ENCODE results near the gene SYCP2.

SYCP2 gene

DNA sequence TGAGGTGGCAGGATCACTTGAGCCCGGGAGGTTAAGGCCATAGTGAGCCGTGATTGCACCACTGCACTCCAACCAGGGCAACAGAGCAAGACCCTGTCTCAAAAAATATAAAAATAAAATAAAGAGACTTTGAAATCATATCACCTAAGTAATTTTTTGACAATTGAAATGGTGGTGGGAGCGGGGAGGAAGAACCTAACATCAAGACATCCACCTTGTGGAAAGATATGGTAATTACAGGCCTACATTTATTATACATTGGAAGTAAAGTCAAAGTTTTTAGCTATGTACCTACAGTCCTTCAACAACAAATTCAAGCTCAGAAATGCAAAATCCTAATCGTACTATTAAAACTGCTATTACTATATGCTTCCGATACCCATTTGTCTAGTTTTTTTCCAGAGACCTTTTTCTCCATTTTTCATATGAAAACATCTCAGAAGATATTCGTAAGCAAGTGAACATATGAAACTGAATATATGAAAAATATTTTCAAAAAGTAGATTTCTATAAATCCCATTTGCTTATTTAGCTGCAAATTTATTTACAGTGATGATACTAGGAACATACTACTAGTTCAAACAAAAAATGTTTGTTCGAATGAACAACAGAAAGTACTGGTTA lies 83.3 kb downstream of the SYCP2 start:
- TF ChIP-seq, protein P1, sequence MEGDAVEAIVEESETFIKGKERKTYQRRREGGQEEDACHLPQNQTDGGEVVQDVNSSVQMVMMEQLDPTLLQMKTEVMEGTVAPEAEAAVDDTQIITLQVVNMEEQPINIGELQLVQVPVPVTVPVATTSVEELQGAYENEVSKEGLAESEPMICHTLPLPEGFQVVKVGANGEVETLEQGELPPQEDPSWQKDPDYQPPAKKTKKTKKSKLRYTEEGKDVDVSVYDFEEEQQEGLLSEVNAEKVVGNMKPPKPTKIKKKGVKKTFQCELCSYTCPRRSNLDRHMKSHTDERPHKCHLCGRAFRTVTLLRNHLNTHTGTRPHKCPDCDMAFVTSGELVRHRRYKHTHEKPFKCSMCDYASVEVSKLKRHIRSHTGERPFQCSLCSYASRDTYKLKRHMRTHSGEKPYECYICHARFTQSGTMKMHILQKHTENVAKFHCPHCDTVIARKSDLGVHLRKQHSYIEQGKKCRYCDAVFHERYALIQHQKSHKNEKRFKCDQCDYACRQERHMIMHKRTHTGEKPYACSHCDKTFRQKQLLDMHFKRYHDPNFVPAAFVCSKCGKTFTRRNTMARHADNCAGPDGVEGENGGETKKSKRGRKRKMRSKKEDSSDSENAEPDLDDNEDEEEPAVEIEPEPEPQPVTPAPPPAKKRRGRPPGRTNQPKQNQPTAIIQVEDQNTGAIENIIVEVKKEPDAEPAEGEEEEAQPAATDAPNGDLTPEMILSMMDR (conservative IDR thresholded peaks at IDR 0.05; ENCODE audit: control insufficient read depth, insufficient read depth, low read depth, low read length): peak; percentile 57
- DNase-seq (ENCODE audit: low read depth): peak; percentile 52

GRCh38 chr20:59848182-59848581 lies 85.3 kb downstream of the SYCP2 start:
- TF ChIP-seq, protein P1 (conservative IDR thresholded peaks at IDR 0.05; ENCODE audit: control insufficient read depth, insufficient read depth, low read depth, low read length): no peak
- no peak for DNase-seq (ENCODE audit: low read depth)
- no peak overlapping the region for H3K4me3 ChIP-seq (ENCODE audit: control insufficient read depth, low read depth, low read length)

More for the DNA sequence above, 83.3 kb downstream of the SYCP2 start:
- no peak overlapping the region for H3K4me3 ChIP-seq (ENCODE audit: control insufficient read depth, low read depth, low read length)

GRCh38 chr20:59845472-59845871 lies 88.0 kb downstream of the SYCP2 start:
- DNase-seq (ENCODE audit: low read depth): no peak
- TF ChIP-seq, protein P1 (conservative IDR thresholded peaks at IDR 0.05; ENCODE audit: control insufficient read depth, insufficient read depth, low read depth, low read length): no peak
- no peak overlapping the region for H3K4me3 ChIP-seq (ENCODE audit: control insufficient read depth, low read depth, low read length)

- no peak for DNase-seq (ENCODE audit: low read depth)
- H3K4me3 ChIP-seq (ENCODE audit: control insufficient read depth, low read depth, low read length): no peak overlapping the region
- TF ChIP-seq, protein P1 (conservative IDR thresholded peaks at IDR 0.05; ENCODE audit: control insufficient read depth, insufficient read depth, low read depth, low read length): no peak
Measured at GRCh38 chr20:59839400-59839799, 94.0 kb downstream of the SYCP2 start.

DNA sequence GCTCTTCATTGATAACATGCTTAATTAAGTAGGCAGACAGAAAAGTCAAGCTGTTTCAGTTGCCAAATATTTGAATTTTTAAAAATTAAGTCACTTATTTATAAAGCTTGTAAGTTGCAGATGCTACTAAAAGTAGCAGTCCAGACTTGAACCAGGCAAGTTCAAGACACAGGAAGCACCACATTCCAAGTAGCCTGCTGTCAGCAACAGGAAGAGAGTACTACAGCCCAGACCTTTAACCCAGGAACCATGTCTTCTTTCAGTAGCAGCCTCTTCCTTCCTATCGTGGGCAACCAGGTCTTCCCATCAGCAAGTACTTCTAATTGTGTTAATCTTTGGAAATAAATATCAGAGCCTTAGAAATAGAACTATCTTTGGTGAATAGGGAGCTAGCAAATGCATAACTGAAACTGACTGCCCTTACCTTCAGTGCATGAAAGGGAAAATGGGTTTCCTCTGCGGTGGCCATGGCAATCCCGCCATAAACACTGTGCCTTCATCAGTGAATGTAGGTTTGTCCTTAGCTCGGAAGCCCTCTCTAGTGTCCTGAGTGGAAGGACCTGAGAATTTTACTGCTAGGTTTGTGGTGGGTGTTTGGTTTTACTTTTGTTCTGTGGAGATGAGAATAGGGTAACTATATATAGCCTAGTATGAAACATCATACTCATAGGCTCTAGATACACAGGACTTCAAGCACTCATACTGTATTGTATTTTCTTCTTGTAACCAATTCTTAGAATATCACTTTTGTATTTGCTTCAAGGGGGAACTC lies 95.6 kb downstream of the SYCP2 start:
- TF ChIP-seq, protein P1 (conservative IDR thresholded peaks at IDR 0.05; ENCODE audit: control insufficient read depth, insufficient read depth, low read depth, low read length): no peak
- DNase-seq (ENCODE audit: low read depth): no peak
- no peak overlapping the region for H3K4me3 ChIP-seq (ENCODE audit: control insufficient read depth, low read depth, low read length)

DNA sequence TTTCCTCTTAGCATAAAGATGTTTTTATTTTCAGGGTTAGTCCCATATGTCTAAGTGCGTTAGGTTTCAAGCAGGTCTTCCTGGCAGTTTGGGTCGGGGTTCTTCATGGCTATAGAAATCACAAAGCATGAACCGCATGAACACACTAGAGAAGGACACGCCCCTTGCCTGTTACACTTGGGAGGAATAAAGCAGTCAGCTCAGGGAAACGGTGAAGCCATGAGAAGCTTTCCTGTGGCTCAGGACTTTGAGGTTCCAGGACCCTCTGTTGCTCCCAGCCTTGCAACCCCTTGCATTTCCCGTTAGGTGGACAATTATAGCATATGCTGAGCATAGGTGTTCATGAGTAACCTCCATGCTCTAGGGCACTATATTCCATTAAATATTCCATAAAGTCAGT lies 96.7 kb downstream of the SYCP2 start:
- DNase-seq (ENCODE audit: low read depth): no peak
- no peak overlapping the region for H3K4me3 ChIP-seq (ENCODE audit: control insufficient read depth, low read depth, low read length)
- TF ChIP-seq, protein P1 (conservative IDR thresholded peaks at IDR 0.05; ENCODE audit: control insufficient read depth, insufficient read depth, low read depth, low read length): no peak
